ENCODE results near the gene PDIA6.

GRCh38 chr2:10784719-10785118 lies 27.9 kb downstream of the PDIA6 start:
- TF ChIP-seq POLR2A (IDR thresholded peaks at IDR 0.05) (no peak), CTCF (IDR thresholded peaks at IDR 0.05) (no peak), EP300 (IDR thresholded peaks at IDR 0.05) (no peak), POLR2AphosphoS5 (IDR thresholded peaks at IDR 0.05) (no peak)
